NT2/D1 (cell line): ENCODE data around the gene FAF1.

Experiments used
- DNase-seq: peaks from one replicate; pipeline ENCODE4 v3.0.0-alpha.2; 2011; ENCODE audit warnings: low read depth, low spot score
- H3K27me3 ChIP-seq: 2 replicates; pipeline ENCODE4 v1.6.0; 2011; ENCODE audit warnings: mild to moderate bottlenecking; ENCODE audit not compliant: insufficient read length, insufficient read depth
- H3K36me3 ChIP-seq: 2 replicates; pipeline ENCODE4 v1.6.1; 2011; ENCODE audit warnings: mild to moderate bottlenecking, low read length, mixed read lengths; ENCODE audit not compliant: insufficient read depth, insufficient read length
- H3K4me1 ChIP-seq: 2 replicates; pipeline ENCODE4 v1.5.1; 2011; ENCODE audit not compliant: insufficient read depth, insufficient read length
- H3K4me3 ChIP-seq: 2 replicates; pipeline ENCODE4 v1.5.1; 2011; ENCODE audit warnings: low read depth; ENCODE audit not compliant: insufficient read length
- H3K9ac ChIP-seq: 2 replicates; pipeline ENCODE4 v1.6.0; 2011; ENCODE audit warnings: low read depth; ENCODE audit not compliant: insufficient read length
- H3K9me3 ChIP-seq: 2 replicates; pipeline ENCODE4 v1.5.1; 2011; ENCODE audit warnings: mild to moderate bottlenecking, low read length; ENCODE audit not compliant: insufficient read depth
- SUZ12 ChIP-seq: IDR thresholded peaks from 2 replicates; pipeline ENCODE4 v1.6.1; 2011; ENCODE audit not compliant: insufficient read length, insufficient read depth; ENCODE audit errors: extremely low read depth
- YY1 ChIP-seq: IDR thresholded peaks from 2 replicates; pipeline ENCODE4 v1.6.1; 2011; ENCODE audit not compliant: insufficient read length, insufficient read depth
- ZNF274 ChIP-seq: IDR thresholded peaks from 2 replicates; pipeline ENCODE4 v1.6.1; 2011; ENCODE audit warnings: mild to moderate bottlenecking, low read depth, low read length

The FAF1 gene

DNA sequence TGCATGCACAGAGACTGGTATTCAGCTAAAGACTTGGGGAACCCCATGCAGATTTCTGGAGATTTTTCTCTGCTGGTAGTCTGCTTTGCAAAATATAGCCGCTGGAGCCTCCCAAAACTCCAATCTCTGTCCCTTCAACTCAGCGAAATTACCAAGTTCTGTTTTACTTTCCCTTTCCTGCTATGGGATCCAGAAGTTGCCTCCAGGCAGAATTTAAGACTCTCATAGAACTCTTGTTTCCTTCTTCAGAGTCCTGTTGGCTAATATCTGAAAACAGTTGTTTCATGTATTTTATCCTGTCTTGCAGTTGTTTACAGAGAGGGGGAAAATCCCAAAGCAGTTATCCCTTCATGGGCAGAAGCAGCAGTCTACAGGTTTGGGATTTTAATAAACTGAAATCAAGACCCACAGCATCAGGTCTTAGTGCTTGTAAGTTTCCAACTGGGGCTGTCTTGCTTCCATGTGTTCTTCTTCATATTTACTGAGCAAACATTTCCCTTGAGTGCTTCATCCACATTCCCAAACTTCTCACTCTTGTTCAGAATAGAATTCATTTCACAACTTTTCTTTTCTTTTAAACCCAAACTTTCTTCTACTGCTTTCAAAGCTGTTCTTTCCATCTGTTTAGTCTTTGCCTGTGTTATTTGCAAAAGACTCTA is 315.5 kb downstream of the FAF1 start:
- TF ChIP-seq ZNF274 (no peak), SUZ12 (no peak), YY1 (no peak)
- no peak overlapping the region for H3K4me3 ChIP-seq
- no peaks in the 10 kb centered on the region for H3K4me1 ChIP-seq
- no peaks in the 10 kb centered on the region for H3K36me3 ChIP-seq
- H3K9ac ChIP-seq, result no peak overlapping the region
- no peak for DNase-seq
- H3K9me3 ChIP-seq, result no peaks in the 10 kb centered on the region
- H3K27me3 ChIP-seq, result no peaks in the 10 kb centered on the region

DNA sequence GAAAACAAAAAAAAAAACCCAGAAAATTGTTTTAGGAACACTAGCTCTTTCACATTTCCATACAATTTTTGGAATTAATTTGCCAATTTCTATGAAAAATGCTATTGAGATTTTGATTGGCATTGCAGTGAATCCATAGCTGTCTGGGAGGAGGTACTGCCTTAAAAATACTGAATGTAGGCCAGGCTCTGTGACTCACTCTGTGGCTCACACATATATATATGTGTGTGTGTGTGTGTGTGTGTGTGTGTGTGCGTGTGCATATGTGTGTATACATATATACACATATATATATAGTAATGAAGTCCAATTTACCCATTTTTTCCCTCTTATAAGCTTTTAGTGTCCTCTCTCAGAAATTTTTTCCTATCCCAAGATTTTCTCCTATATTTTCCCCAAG is 322.6 kb downstream of the FAF1 start:
- H3K36me3 ChIP-seq, result no peaks in the 10 kb centered on the region
- H3K4me1 ChIP-seq, result no peaks in the 10 kb centered on the region
- H3K9me3 ChIP-seq, result no peaks in the 10 kb centered on the region
- H3K4me3 ChIP-seq, result no peak overlapping the region
- TF ChIP-seq SUZ12 (no peak), ZNF274 (no peak), YY1 (no peak)
- no peaks in the 10 kb centered on the region for H3K27me3 ChIP-seq
- no peak overlapping the region for H3K9ac ChIP-seq
- DNase-seq, result no peak

DNA sequence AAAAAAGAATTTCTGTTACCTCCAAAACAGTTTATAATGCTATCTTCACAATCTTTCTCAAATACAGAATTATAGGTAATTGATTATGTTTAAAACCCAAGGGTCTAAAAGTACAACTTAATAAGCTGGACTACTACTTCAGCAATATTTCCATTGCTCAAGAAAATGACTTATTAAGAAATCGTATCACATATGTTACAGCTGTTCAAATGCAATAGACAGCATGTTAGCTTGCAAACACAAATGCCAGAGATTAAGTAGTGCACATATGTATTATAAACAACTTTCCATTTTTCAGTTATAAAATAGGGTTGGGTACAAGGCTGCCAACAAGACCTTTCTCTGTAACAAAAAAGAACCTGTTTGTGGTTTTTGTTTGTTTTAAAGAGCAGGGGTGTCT is 325.8 kb downstream of the FAF1 start:
- Histone ChIP-seq H3K9ac (no peak overlapping the region), H3K4me3 (no peak overlapping the region), H3K36me3 (no peaks in the 10 kb centered on the region), H3K27me3 (no peaks in the 10 kb centered on the region), H3K4me1 (no peaks in the 10 kb centered on the region), H3K9me3 (no peaks in the 10 kb centered on the region)
- DNase-seq, result no peak
- TF ChIP-seq SUZ12 (no peak), ZNF274 (no peak), YY1 (no peak)

DNA sequence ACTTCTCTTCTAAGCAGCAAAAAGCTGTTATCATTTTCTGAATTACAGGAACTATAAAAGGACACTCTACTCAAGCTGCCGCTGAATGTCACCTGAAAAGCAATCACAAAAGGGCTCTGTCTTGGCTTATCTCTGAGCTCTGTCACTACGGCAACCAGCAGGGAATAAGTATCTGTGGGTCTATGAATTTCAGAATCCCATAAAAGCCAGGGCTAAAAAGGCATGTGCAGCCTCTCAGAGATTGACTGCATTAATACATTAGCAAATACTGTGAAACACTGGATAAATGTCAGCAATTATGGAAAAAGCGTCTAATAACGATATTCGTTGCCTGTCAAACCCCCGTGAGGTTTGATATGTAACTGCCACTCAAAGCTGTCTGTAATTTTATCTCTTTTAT is 326.6 kb downstream of the FAF1 start:
- H3K9ac ChIP-seq, result no peak overlapping the region
- TF ChIP-seq ZNF274 (no peak), YY1 (no peak), SUZ12 (no peak)
- no peak for DNase-seq
- no peaks in the 10 kb centered on the region for H3K9me3 ChIP-seq
- no peaks in the 10 kb centered on the region for H3K4me1 ChIP-seq
- H3K4me3 ChIP-seq, result no peak overlapping the region
- H3K27me3 ChIP-seq, result no peaks in the 10 kb centered on the region
- H3K36me3 ChIP-seq, result no peaks in the 10 kb centered on the region

DNA sequence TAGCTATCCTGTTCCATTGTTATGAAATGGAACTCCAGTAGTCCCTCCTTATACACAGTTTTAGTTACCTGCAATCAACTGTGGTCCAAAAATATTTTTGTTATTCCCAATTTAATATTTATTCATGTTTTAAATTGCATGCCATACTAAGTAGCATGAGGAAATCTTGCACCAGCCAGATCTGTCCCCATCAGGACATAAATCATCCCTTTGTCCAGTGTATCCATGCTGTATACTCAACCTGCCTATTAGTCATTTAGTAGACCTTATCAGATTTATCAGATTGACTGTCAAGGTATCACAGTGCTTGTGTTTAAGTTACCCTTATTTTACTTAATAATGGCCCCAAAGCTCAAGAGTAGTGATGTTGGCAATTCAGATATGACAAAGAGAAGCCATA is 328.9 kb downstream of the FAF1 start:
- Histone ChIP-seq H3K9me3 (no peaks in the 10 kb centered on the region), H3K4me3 (no peak overlapping the region), H3K4me1 (no peaks in the 10 kb centered on the region), H3K36me3 (no peaks in the 10 kb centered on the region), H3K27me3 (no peaks in the 10 kb centered on the region), H3K9ac (no peak overlapping the region)
- DNase-seq, result no peak
- TF ChIP-seq ZNF274, result no peak

DNA sequence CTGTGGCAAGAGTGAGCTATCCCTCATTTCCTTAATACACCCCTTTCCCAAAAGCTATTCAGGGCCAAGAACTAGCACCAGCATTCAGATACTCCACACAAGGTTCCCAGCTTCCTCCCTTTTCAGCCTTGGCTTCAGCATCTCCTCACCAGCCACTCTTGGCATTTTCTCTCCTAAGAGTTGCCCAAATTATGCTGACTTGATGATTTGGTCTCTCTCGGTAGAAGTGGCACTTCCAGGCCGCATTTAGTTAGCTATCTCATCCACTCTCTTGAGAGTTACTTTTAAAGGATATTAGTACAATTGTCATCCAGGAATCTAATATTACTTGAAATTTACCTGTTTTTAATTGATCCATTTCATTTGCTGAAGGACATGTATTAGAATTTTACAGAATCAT is 337.8 kb downstream of the FAF1 start:
- Histone ChIP-seq H3K9me3 (no peaks in the 10 kb centered on the region), H3K4me3 (no peak overlapping the region), H3K36me3 (no peaks in the 10 kb centered on the region), H3K4me1 (peaks cover 4% of the 10 kb centered on the region), H3K9ac (no peak overlapping the region), H3K27me3 (no peaks in the 10 kb centered on the region)
- no peak for DNase-seq
- TF ChIP-seq YY1, result no peak
- no peak for TF ChIP-seq ZNF274
- TF ChIP-seq SUZ12, result no peak

DNA sequence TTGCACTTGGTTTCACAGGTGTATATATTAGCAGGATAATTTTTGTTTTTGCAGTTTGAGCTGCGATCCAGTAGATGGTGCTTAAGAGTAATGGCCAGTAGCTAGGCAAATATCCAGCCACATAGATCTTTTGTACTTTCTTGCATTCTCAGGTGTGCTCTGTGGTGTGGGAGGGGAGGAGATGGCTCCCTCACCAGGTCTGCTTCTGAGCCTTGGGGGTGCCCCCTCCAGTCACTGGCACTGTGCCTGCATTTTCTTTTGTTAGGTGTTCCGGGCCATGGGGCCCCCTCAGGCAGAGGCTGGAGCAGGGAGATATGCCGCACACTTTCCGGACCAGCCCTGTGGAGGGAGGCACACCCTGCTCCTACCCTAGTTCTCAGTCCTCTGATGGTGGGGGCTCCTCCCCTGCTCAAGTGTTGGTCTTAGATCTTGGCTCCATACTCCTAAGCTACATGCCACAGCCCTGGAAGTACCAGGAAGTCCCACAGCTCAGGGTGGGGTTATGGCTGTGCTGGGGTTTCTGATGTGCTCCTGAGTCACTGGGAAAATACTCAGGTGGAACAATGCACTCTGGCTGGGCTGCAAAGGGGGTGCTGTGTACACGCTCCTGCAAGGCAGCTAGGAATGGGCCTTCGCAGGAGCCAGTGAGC is 339.3 kb downstream of the FAF1 start:
- H3K4me3 ChIP-seq, result no peak overlapping the region
- no peak for DNase-seq
- TF ChIP-seq ZNF274 (no peak), YY1 (no peak), SUZ12 (no peak)
- no peak overlapping the region for H3K9ac ChIP-seq
- H3K4me1 ChIP-seq, result peaks cover 4% of the 10 kb centered on the region
- no peaks in the 10 kb centered on the region for H3K9me3 ChIP-seq
- H3K27me3 ChIP-seq, result no peaks in the 10 kb centered on the region
- no peaks in the 10 kb centered on the region for H3K36me3 ChIP-seq
